Fibroblast of mammary gland (primary cell): ENCODE measurements around the gene KRTAP9-8.
"Not testable (repeated sequence)": the region's sequence is repeated elsewhere in the genome, so short reads cannot be mapped to it uniquely, and the experiment has no call there.

Source experiments
- DNase-seq: peaks from one replicate; pipeline ENCODE4 v3.0.0-alpha.2; 2010; ENCODE audit warnings: low read depth
- H3K4me3 ChIP-seq: 2 replicates; pipeline ENCODE4 v1.5.1; 2011; ENCODE audit warnings: low read depth, mild to moderate bottlenecking, low read length, moderate library complexity; ENCODE audit not compliant: control insufficient read depth
- TF ChIP-seq, protein P1 (sequence below): conservative IDR thresholded peaks from 2 replicates; pipeline ENCODE4 v1.5.1; 2011; ENCODE audit warnings: low read depth, low read length, inconsistent platforms; ENCODE audit not compliant: control insufficient read depth, insufficient read depth

The KRTAP9-8 gene

DNA sequence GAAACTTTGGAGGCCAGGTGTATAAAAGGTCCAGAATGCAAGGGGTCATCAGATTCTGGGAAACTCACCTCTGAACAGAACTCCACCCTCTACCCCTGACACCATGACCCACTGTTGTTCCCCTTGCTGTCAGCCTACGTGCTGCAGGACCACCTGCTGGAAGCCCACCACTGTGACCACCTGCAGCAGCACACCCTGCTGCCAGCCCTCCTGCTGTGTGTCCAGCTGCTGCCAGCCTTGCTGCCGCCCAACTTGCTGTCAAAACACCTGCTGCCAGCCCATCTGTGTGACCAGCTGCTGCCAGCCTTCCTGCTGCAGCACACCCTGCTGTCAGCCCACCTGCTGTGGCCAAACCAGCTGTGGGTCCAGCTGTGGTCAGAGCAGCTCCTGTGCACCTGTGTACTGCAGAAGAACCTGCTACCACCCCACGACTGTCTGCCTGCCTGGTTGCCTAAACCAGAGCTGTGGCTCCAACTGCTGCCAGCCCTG lies at the start of gene KRTAP9-8:
KRTAP9-8 (plus strand) TSS at position 51 of the 489 bp plus-strand sequence; CDS start at position 104, 53 bp downstream.
- not testable (repeated sequence) for DNase-seq, H3K4me3 ChIP-seq

- not testable (repeated sequence) for DNase-seq, H3K4me3 ChIP-seq
These were observed 47.9 kb upstream of the KRTAP9-8 start, which contains the start of gene KRTAP9-1 for GRCh38 chr17:41189837-41190318. TSS of gene KRTAP9-1 (plus strand) at chr17:41189887. CDS start at chr17:41189887, 0 bp downstream.

- TF ChIP-seq, protein P1, sequence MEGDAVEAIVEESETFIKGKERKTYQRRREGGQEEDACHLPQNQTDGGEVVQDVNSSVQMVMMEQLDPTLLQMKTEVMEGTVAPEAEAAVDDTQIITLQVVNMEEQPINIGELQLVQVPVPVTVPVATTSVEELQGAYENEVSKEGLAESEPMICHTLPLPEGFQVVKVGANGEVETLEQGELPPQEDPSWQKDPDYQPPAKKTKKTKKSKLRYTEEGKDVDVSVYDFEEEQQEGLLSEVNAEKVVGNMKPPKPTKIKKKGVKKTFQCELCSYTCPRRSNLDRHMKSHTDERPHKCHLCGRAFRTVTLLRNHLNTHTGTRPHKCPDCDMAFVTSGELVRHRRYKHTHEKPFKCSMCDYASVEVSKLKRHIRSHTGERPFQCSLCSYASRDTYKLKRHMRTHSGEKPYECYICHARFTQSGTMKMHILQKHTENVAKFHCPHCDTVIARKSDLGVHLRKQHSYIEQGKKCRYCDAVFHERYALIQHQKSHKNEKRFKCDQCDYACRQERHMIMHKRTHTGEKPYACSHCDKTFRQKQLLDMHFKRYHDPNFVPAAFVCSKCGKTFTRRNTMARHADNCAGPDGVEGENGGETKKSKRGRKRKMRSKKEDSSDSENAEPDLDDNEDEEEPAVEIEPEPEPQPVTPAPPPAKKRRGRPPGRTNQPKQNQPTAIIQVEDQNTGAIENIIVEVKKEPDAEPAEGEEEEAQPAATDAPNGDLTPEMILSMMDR: no peak
- no peak overlapping the region for H3K4me3 ChIP-seq
- DNase-seq: no peak
These were observed 47.5 kb upstream of the KRTAP9-8 start for GRCh38 chr17:41190328-41190727.

DNA sequence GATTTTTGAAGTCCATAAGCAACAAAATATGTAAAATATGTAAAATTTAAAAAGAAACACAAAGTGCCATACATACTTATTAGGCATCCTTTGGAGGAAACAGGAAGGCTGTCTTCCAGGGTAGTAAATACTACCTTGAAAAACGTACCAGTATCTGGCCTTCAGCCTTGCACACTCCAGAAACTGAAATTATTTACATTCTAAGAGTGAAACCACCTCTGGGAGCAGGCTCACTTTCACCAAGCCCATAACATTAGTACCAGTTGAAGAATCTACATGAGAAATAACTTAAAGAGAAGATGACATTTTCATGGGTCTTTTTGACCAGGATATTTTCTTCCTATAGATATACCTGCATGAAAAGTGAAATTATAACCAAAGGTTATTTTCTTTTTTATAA lies 41.7 kb upstream of the KRTAP9-8 start:
- TF ChIP-seq, protein P1: no peak
- no peak for DNase-seq
- no peak overlapping the region for H3K4me3 ChIP-seq

GRCh38 chr17:41199421-41200078 lies 38.2 kb upstream of the KRTAP9-8 start:
- H3K4me3 ChIP-seq: no peak overlapping the region
- DNase-seq: no peak
- TF ChIP-seq, protein P1: no peak

GRCh38 chr17:41211845-41212466 lies 25.8 kb upstream of the KRTAP9-8 start:
- no peak overlapping the region for H3K4me3 ChIP-seq
- peak; percentile 82 for DNase-seq
- TF ChIP-seq, protein P1: no peak

GRCh38 chr17:41212524-41213169 lies 25.2 kb upstream of the KRTAP9-8 start:
- no peak overlapping the region for H3K4me3 ChIP-seq
- DNase-seq: no peak
- TF ChIP-seq, protein P1: no peak
